H1 (cell line): ENCODE measurements around the gene OR51A4. TPM values are rescaled to one million over a fixed set of nuclear protein-coding genes. Genes with fewer than 3 reads are reported as not detected.

Experiments used
- KDM5A ChIP-seq: fragments of 200-600 bp; IDR thresholded peaks from 2 replicates; pipeline ENCODE4 v1.7.1; 2012; ENCODE audit warnings: mild to moderate bottlenecking, low read length, inconsistent platforms, mixed read lengths
- PHF8 ChIP-seq: fragments of 200-600 bp; sonication (generic); conservative IDR thresholded peaks from 2 replicates; pipeline ENCODE4 v1.7.1; 2012; ENCODE audit warnings: low read depth, mild to moderate bottlenecking, inconsistent platforms, low read length, moderate library complexity
- polyA plus RNA-seq, 7 experiments: library from polyadenylated mRNA; depleted of rRNA in 3 of 7; stranded (reverse) in 5 of 7; unstranded in 2 of 7; fragments of >200 nt in 5 of 7; fragments of 200-250 nt in 2 of 7; gene quantifications; 1 replicate in 5 of 7; 2 replicates in 1 of 7; 4 replicates in 1 of 7; pipeline versions ENCODE4 v1.2.1 to v1.2.3, GENCODE V29; 2011 to 2013; ENCODE audit warnings: missing spikeins in 2 of 7, mixed read lengths in 2 of 7
- total RNA-seq: library from RNA; stranded (reverse); fragmentation: NEBNext Ultra II Directional; extraction: Animal tissue kit (Norgen Biotek cat#: 25700); gene quantifications from 2 replicates; pipeline ENCODE4 v1.2.1, GENCODE V29; 2021
- TF ChIP-seq, protein P1 (sequence below): fragments of 300-600 bp; sonication (generic); IDR thresholded peaks from 2 replicates; pipeline ENCODE4 v1.7.1; 2012; ENCODE audit warnings: low read length, moderate library complexity, mild to moderate bottlenecking, inconsistent platforms; ENCODE audit not compliant: insufficient replicate concordance

OR51A4 gene
- total and polyA plus RNA-seq, 2 of the 8 experiments (the other 6 are each of a cell fraction or from before 2014, with no cell fraction given) = not detected

DNA sequence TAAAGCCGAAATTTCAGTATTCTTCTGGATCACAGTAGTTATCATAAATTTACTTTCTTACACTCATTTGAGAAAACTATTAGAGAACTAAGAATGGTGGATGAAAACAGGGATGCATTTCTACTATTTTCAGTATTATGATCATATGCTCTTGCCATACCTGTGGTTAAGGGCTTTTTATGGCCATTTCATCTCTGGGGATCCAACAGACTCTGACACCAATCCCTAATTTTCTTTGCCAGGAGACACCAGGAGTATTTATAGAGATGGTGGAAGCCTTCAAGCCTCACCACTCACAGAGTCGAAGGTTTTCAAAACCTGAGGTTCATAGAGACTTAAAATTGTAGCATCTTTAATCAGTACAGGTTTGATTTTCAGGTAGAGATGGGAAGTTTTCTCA lies 47.1 kb upstream of the OR51A4 start, which contains the start of gene OR51L1 (continued):
- TF ChIP-seq PHF8 = no peak
- TF ChIP-seq, protein P1, sequence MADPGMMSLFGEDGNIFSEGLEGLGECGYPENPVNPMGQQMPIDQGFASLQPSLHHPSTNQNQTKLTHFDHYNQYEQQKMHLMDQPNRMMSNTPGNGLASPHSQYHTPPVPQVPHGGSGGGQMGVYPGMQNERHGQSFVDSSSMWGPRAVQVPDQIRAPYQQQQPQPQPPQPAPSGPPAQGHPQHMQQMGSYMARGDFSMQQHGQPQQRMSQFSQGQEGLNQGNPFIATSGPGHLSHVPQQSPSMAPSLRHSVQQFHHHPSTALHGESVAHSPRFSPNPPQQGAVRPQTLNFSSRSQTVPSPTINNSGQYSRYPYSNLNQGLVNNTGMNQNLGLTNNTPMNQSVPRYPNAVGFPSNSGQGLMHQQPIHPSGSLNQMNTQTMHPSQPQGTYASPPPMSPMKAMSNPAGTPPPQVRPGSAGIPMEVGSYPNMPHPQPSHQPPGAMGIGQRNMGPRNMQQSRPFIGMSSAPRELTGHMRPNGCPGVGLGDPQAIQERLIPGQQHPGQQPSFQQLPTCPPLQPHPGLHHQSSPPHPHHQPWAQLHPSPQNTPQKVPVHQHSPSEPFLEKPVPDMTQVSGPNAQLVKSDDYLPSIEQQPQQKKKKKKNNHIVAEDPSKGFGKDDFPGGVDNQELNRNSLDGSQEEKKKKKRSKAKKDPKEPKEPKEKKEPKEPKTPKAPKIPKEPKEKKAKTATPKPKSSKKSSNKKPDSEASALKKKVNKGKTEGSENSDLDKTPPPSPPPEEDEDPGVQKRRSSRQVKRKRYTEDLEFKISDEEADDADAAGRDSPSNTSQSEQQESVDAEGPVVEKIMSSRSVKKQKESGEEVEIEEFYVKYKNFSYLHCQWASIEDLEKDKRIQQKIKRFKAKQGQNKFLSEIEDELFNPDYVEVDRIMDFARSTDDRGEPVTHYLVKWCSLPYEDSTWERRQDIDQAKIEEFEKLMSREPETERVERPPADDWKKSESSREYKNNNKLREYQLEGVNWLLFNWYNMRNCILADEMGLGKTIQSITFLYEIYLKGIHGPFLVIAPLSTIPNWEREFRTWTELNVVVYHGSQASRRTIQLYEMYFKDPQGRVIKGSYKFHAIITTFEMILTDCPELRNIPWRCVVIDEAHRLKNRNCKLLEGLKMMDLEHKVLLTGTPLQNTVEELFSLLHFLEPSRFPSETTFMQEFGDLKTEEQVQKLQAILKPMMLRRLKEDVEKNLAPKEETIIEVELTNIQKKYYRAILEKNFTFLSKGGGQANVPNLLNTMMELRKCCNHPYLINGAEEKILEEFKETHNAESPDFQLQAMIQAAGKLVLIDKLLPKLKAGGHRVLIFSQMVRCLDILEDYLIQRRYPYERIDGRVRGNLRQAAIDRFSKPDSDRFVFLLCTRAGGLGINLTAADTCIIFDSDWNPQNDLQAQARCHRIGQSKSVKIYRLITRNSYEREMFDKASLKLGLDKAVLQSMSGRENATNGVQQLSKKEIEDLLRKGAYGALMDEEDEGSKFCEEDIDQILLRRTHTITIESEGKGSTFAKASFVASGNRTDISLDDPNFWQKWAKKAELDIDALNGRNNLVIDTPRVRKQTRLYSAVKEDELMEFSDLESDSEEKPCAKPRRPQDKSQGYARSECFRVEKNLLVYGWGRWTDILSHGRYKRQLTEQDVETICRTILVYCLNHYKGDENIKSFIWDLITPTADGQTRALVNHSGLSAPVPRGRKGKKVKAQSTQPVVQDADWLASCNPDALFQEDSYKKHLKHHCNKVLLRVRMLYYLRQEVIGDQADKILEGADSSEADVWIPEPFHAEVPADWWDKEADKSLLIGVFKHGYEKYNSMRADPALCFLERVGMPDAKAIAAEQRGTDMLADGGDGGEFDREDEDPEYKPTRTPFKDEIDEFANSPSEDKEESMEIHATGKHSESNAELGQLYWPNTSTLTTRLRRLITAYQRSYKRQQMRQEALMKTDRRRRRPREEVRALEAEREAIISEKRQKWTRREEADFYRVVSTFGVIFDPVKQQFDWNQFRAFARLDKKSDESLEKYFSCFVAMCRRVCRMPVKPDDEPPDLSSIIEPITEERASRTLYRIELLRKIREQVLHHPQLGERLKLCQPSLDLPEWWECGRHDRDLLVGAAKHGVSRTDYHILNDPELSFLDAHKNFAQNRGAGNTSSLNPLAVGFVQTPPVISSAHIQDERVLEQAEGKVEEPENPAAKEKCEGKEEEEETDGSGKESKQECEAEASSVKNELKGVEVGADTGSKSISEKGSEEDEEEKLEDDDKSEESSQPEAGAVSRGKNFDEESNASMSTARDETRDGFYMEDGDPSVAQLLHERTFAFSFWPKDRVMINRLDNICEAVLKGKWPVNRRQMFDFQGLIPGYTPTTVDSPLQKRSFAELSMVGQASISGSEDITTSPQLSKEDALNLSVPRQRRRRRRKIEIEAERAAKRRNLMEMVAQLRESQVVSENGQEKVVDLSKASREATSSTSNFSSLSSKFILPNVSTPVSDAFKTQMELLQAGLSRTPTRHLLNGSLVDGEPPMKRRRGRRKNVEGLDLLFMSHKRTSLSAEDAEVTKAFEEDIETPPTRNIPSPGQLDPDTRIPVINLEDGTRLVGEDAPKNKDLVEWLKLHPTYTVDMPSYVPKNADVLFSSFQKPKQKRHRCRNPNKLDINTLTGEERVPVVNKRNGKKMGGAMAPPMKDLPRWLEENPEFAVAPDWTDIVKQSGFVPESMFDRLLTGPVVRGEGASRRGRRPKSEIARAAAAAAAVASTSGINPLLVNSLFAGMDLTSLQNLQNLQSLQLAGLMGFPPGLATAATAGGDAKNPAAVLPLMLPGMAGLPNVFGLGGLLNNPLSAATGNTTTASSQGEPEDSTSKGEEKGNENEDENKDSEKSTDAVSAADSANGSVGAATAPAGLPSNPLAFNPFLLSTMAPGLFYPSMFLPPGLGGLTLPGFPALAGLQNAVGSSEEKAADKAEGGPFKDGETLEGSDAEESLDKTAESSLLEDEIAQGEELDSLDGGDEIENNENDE = no peak
- TF ChIP-seq KDM5A = no peak
